ENCODE data around the gene INPP5A.

- TF ChIP-seq ZFP30 (CRISPR knock-in tag; IDR thresholded peaks at IDR 0.05): no peak
- TF ChIP-seq ZNF565 (CRISPR knock-in tag; conservative IDR thresholded peaks at IDR 0.05; ENCODE audit: low read depth): no peak
- no peak for TF ChIP-seq PATZ1 (CRISPR knock-in tag; IDR thresholded peaks at IDR 0.05; ENCODE audit: borderline replicate concordance)
- no peak for TF ChIP-seq CSRNP3 (CRISPR knock-in tag; IDR thresholded peaks at IDR 0.05)
- no peak for TF ChIP-seq RARB (CRISPR knock-in tag; IDR thresholded peaks at IDR 0.05)
- TF ChIP-seq ZNF70 (CRISPR knock-in tag; IDR thresholded peaks at IDR 0.05): no peak
- no peak for TF ChIP-seq ZFP3 (CRISPR knock-in tag; IDR thresholded peaks at IDR 0.05)
- TF ChIP-seq ISL1 (CRISPR knock-in tag; IDR thresholded peaks at IDR 0.05): no peak
- no peak for TF ChIP-seq CSDC2 (CRISPR knock-in tag; IDR thresholded peaks at IDR 0.05)
These were observed 100.5 kb downstream of the INPP5A start for GRCh38 chr10:132638130-132638515.

Measured in SK-N-SH treated with all-trans-retinoic acid at 6 μM for 48 hours (cell line).